HG03108 (cell line): ENCODE results near the gene FAM114A1.

Source experiments
- ATAC-seq: cut with Tn5 transposase; IDR thresholded peaks from one replicate; pipeline ENCODE4 v1.9.1; 2021; ENCODE audit warnings: moderate library complexity; ENCODE audit not compliant: unreplicated experiment

Gene FAM114A1

DNA sequence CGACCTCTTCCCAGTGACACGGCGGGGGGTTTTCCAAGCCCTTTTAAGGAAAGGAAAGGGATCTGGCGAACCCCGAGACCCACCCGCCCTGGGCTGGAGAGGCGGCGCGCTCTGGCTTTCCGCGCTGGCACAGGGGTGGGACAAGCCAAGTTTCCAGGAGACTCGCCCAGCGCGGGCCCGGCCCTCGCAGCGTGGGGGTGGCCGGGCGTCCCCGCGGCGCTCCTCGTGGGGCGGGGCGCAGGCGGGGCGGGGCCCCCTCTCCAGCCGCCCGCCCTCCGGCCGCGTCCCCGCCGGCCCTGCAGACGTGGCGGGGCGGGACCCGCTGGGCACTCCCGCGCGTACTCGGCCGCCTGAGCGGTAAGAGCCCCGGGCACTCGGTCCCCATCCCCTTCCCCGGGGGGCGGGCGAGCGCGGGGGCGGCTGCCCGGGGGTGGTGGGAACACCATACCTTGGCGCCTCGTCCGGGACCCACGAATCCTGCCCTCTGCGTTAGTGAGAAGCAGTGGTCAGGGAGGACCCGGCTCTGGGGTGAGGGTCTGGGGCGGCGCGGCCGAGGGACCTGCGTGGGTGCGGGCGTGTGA is at the start of gene FAM114A1:
TSS of gene FAM114A1 (plus strand) at position 329 of the 581 bp plus-strand sequence. CDS start 10,273 bp downstream, outside the sequence.
- peak; percentile 92 for ATAC-seq

DNA sequence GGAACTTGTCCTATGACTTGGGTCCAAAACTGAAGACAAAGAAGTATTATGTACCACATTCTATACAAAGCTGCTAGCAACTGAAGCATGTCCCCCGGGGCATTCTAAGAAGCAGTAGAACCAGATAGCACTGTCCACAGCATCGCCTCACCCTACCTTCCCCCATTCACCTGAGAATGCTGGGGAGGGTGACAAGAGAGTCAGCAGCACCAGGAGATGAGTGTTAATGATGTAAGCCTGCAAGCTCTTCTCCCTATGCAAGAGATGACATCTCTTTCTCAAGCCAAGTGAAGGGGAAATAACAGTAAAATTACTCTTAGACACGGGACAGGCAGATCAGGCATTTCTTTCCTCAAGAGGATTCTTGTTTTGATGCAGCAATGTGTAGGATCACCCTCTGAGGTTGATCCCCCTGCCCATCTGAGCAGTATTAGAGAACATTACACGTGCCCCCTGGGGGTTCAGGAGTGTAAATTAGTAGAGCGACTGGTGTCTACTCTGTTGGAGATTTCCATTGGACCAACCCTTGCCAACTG is 49.1 kb upstream of the FAM114A1 start:
- peak; percentile 44 for ATAC-seq

DNA sequence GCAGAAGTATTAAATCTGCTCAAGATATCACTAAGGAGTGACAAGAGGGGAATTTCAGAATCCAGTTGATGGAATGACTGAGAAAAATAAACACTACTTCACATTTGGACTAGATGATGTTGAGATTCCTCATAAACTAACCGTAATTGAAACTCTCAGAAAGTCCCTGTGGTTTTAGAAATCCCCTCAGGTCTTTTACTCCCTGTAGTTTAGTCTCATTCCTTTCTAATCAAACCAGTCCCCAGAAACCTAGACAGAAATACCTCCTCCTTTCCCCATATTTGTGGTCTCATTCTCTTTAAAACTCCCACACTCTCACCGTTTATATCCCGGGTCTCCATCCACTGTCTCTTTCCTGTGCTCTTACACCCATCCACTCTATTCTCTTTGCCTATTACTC is 48.0 kb upstream of the FAM114A1 start:
- ATAC-seq, result no peak

DNA sequence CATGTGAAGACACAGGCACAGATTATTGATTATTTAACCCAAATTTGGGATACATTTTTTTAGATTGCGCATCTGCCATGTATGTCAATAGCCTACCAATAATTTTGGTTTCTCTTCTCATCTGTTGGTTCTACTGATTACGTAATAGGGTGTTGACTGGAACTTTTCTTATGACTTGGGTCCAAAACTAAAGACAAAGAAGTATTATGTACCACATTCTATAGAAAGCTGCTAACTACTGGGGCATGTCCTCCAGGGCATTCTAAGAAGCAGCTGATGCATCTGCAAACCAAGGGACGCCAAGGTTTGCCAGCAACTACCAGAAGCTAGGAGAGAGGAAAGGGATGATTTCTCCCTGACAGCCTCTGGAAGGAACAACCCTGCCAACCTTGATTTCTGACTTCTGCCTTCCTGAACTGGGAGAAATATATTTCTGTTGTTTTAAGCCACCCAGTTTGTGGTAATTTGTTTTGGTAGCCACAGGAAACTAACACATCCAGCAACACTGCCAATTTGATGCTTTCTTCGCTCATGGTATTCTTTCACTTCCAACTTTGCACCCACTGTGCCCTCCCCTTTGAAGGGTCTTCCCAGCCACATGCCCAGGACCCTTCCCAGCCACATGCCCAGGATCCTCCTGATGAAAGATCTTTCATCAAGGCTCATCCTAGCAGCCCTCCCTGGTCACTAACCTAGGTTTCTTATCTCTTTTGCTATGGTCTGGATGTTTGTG is 47.1 kb upstream of the FAM114A1 start:
- peak; percentile 55 for ATAC-seq

DNA sequence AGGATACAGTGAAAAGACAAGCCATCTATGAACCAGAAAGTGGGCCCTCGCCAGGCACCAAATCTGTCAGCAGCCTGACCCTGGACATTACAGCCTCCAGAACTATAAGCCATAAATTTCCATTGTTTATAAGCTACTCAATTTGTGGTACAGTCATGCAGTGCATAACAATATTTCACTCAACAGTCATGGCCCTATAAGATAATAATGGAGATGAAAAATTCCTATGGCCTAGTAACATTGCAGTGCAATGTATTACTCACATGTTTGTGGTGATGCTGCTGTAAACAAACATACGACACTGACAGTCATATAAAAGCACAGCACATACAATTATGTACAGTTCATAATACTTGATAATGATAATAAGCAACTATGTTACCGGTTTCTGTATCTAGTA is 45.9 kb upstream of the FAM114A1 start:
- no peak for ATAC-seq

DNA sequence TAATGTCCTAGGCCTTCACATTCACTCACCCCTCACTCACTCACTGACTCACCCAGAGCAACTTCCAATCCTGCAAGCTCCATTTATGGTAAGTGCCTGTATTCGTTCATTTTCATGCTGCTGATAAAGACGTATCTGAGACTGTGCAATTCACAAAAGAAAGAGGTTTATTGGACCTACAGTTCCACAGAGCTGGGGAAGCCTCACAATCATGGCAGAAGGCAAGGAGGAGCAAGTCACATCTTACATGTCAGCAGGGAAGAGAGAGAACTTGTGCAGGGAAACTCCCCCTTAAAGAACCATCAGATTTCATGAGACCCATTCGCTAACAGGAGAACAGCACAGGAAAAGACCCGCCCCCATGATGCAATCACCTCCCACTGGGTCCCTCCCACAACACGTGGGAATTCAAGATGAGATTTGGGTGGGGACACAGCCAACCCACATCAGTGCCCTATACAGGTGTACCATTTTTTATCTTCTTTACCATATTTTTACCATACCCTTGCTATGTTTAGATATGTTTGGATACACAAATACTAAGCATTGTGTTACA is 44.8 kb upstream of the FAM114A1 start:
- ATAC-seq, result no peak

DNA sequence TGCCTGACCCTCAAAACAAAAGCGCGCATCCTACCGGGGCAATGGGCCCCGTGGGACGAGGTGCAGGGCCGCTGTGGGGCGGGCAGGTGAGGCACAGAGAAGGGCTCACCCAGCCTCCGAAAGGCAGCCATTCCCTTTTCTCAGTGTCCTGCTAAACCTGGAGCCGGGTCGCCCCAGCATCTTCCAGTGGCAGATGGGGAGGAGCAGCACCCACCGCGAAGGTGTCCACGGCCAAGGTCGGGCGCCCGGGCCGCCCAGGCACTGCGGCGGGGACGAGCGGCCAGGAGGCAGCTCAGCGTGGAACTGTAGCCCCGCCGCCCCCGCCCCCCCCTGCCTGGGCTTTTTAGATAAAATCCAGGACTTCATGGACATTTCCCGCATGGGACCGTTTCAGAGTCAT is 43.8 kb upstream of the FAM114A1 start:
- ATAC-seq, result no peak

DNA sequence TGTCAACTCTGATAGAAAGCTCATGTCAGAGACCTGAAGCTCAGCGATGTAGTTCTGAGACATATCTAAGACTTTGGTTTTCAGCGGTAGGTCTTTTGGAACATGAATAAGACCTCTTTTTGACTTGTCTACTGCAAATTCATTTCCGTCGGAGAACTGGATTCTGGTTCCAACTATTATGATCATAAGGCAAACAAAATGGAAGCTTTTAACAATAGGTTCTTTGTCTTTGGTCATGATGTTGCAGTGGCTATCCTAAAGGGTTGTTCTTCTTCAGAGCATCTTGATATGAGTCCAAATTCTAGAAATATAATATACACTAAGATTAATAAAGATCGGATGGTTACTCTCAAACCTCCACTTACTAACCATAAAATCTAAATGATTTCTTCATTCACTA is 38.4 kb upstream of the FAM114A1 start:
- ATAC-seq, result no peak

DNA sequence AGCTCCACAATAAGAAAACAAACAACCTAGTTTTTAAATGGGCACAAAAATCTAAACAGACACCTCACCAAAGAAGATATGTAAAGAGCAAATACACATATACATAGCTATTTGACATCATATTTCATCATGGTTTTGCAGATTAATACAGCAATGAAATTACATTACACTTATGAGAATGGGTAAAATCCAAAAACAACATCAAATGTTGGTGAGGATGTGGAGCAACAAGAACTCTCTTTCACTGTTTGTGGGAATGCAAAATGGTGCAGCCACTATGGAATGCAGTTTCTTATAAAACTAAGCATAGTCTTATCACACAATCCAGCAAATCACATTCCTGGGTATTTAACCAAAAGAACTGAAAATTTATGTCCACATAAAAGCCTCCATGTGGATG is 36.0 kb upstream of the FAM114A1 start:
- ATAC-seq, result no peak

DNA sequence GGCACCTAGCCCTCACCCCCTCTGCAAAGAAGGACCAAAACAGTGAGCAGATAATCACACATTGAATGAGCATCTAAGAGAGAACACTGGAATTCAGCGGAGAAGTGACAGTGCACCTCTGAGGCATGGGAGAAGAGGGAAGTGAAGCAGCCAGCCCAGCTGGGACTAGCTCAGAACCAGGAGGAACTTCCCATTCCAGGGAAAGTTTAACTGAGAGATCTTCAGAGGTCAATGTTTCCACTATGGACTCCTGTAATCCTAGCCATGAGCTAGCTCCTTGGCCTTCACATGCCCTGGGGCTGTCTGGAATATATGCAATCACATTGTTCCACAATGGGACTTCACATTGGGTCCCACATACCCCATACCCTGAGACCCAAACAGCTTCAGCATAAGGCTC is 35.4 kb upstream of the FAM114A1 start:
- no peak for ATAC-seq

DNA sequence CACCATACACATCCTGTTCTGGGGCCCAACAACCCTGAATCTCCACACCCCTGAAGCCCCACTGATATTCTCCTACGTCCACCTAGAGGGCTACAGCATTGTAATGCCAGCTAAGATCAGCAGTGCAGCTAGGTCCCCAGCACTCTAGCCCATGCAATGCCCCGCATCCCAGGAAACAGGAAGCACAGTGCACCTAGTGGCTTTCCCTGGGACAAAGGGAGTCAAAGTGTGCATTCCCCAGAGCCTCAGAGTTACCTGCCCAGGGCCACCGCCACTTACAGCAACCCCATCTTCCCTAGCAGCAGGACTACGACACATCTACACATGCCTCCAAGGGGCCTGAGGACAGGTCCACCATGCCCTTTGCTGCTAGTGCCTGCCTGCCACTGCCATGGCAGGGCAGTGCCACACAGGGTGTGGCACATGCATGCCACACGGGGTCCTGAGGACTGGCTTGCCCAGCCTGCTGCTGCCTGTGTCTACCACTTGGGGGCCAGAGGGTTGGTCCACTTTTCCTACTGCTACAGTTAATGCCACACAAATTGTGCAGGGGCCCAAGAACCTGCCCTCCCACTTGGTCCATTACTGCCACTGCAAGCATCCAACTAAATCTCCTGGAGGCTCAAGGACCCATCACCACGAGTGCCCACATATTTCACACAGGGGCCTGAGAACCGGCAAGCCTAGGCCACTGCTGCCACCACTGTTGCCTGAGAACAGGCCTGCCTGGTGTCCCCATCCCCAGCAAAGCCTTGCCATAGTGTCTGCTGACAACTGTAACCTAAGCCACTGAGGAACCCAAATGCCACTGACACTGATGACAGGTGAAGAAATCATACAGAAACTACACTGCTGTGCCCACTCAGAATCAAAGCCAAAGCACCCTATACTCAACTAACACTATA is 34.7 kb upstream of the FAM114A1 start:
- no peak for ATAC-seq

DNA sequence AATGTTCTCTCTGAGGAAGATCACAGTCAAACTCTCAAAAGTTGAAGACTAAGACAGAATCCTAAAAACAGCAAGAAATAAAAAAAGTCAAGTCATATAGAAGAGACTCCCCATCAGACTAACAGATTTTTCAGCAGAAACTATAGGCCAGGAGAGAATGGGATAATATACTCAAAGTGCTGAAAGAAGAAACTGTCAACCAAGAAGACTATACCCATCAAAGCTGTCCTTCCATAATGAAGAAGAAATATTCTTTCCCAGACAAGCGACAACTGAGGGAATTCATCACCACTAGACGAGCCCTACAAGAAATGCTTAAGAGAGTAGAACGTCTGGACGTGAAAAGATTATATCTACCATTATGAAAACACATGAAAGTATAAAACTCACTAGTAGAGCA is 33.0 kb upstream of the FAM114A1 start:
- no peak for ATAC-seq

DNA sequence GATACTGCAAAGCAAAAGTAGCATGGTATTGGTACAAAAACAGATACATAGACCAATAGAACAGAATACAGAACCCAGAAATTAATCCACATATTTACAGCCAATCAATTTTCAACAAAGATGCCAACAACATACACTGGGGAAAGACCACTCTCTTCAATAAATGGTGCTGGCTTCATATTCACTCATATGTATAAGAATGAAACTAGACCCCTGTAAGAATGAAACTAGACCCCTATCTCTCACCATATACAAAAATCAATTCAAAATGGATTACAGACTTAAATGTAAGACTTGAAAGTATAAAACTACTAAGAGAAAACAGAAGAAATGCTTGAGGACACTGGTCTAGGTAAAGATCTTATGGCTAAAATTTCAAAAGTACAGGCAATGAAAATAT is 30.3 kb upstream of the FAM114A1 start:
- no peak for ATAC-seq

DNA sequence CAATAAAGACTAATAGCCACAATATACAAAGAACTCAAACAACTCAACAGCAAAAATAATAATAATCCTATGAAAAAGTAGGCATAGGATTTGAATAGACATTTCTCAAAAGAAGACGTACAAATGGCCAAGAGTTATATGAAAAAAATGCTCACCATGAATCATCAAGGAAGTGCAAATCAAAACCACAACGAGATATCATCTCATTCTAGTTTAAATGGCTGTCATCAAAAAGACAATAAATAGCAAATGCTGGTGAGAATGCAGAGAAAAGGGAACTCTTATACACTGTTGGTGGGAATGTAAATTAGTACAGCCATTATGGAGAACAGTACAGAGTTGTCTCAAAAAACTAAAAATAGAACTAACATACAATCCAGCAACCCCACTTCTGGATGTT is 29.8 kb upstream of the FAM114A1 start:
- ATAC-seq, result no peak

DNA sequence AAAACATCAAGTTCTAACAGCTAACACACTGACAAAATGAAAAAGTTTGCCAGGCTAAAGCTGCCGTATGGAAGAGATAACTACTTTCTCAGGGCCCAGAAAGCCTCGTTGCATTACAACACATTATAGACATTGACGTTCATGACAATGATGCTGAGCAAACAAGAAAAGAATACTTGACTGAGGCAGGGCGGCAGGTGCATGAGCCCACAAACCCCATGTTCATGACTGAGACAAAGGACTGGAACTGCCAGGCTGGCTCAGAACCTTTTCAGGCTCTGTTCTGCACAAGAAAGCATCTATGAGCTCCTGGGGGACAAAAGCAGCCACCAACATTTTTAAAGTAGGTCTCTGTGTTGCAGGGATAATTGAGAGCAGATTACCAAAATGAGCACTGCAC is 24.6 kb upstream of the FAM114A1 start:
- ATAC-seq, result no peak

DNA sequence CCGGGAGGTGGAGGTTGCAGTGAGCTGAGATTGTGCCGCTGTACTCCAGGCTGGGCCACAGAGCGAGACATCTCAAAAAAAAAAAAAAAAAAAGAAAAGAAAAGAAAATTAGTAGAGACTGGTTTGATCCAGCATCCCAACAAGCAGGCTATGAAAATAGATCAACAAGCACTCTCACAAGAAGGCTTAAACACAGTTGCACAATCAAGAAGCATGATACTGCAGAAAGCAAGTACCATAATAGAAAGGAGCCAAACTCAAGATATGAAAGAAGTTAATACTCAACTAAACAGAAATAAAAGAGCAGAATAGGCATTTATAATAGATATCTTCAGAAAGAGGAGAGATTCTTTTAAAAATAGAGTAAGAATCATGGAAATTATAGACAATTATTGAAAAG is 21.6 kb upstream of the FAM114A1 start:
- ATAC-seq, result no peak

DNA sequence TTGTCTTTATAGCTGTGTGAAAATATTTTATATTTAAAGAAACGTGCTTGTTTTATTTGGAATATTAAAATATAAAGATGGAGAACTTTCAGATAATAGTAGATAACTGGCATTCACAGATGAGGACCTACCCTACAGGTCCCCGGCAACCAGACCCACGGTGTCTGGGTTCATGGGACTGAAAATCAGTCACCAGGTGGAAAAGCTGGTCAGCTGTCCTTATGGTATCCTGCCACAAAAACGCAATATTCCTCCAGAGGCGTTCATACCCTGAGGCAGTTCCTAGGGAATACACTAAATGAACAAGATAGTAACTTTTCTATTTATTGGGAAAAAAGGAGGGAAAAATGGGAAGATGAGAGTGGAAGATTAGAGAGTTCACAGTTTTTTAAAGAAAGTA is 12.1 kb upstream of the FAM114A1 start:
- no peak for ATAC-seq

DNA sequence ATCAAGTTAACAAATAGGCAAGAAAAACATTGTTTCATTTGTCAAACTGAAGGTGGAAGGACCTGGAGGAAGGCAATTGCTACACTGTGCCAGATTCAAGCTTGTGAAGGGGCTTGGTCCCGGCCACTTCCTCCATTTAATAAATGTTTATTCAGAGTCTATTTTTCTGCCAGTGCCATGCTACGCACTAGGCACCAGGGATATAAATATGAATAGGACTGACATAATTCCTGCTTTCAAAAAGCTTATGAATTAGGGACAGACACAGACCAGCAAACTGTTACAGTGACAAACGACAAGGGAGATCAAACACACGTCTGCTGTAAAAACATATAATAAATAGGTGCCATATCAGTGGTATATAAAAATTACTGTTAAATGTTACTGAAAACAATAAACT is 11.6 kb upstream of the FAM114A1 start:
- no peak for ATAC-seq

DNA sequence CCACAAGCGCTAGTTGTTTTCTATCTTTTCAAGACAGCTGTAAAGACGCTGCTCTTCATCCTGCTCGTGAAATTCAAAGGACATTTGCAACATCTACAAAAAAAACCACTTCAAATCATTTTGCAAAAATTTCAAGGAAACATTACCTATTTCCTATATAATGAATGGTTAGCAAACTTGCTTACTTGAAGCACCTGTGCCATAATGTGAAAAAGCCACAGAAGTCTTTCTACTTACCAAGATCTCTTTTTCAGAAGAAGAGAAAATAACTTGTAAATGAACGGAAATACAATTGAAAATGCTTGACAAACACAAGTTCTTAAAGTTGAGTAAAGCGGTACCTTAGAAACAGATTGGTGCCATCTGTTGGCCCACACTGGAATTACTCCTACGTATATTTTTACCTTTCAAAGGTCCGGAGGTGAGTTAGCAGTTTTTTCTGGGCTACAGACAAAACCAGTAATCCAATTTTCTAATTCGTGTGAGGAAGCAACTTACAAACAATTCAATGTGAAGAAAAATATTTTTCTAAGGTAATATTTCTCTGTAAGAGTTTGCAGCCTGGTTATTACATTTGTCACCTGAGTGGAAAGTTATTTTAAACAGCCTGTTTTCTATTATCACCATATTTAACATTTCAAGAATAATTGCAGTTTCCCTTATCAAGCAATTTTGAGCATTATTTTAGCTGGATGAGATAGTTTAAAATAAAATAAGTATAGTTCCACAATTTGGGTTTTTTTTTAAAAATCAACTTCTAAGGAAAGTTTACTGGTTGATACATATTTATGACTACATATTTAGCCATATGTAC is 10.9 kb upstream of the FAM114A1 start, which contains the start of gene TLR6:
TSS of gene TLR6 (minus strand) at position 294 of the 814 bp plus-strand sequence. CDS start 27,344 bp downstream, outside the sequence.
- ATAC-seq, result peak; percentile 40
